Endothelial cell (in vitro differentiated cells): ENCODE measurements around the gene MAPK9. TPM values are rescaled to one million over a fixed set of nuclear protein-coding genes. Genes with fewer than 3 reads are reported as not detected.

Source experiments
- DNase-seq: peaks from one replicate; pipeline ENCODE4 v3.0.0; 2021; ENCODE audit warnings: low spot score
- H3K27ac Mint-ChIP-seq: one replicate; pipeline ENCODE4 v1.8.0; 2021; ENCODE audit warnings: mixed read lengths, inconsistent platforms; ENCODE audit not compliant: unreplicated experiment
- H3K27me3 Mint-ChIP-seq: one replicate; pipeline ENCODE4 v1.8.0; 2021; ENCODE audit warnings: mild to moderate bottlenecking, moderate library complexity, mixed read lengths, inconsistent platforms; ENCODE audit not compliant: unreplicated experiment
- H3K36me3 Mint-ChIP-seq: one replicate; pipeline ENCODE4 v1.8.0; 2021; ENCODE audit warnings: mild to moderate bottlenecking, low read depth, mixed read lengths, inconsistent platforms; ENCODE audit not compliant: unreplicated experiment
- H3K4me1 Mint-ChIP-seq: one replicate; pipeline ENCODE4 v1.8.0; 2021; ENCODE audit warnings: mild to moderate bottlenecking, mixed read lengths, inconsistent platforms; ENCODE audit not compliant: unreplicated experiment
- H3K4me3 Mint-ChIP-seq: one replicate; pipeline ENCODE4 v1.8.0; 2021; ENCODE audit warnings: mild to moderate bottlenecking, mixed read lengths, inconsistent platforms; ENCODE audit not compliant: unreplicated experiment
- H3K9me3 Mint-ChIP-seq: one replicate; pipeline ENCODE4 v1.8.0; 2021; ENCODE audit warnings: mixed read lengths, inconsistent platforms; ENCODE audit not compliant: unreplicated experiment
- CTCF ChIP-seq: fragments of 200-600 bp; sonication (generic); IDR thresholded peaks from one replicate; pipeline ENCODE4 v1.5.0; 2021; ENCODE audit warnings: antibody characterized with exemption; ENCODE audit not compliant: unreplicated experiment
- total RNA-seq: library from RNA; stranded (reverse); fragmentation: NEBNext Ultra II Directional; extraction: Animal tissue kit (Norgen Biotek cat#: 25700); gene quantifications from one replicate; pipeline ENCODE4 v1.2.1, GENCODE V29; 2021; ENCODE audit not compliant: unreplicated experiment

MAPK9 gene
- total RNA-seq, 1 donor from 2014 or later: 51.5 TPM

GRCh38 chr5:180205916-180206315 lies 86.0 kb downstream of the MAPK9 start:
- H3K36me3 Mint-ChIP-seq: no peaks in the 10 kb centered on the region
- no peak overlapping the region for H3K4me3 Mint-ChIP-seq
- peaks cover 5% of the 10 kb centered on the region for H3K4me1 Mint-ChIP-seq
- H3K27me3 Mint-ChIP-seq: peaks cover 9% of the 10 kb centered on the region
- H3K27ac Mint-ChIP-seq: no peak overlapping the region
- H3K9me3 Mint-ChIP-seq: no peaks in the 10 kb centered on the region
- no peak for DNase-seq
- TF ChIP-seq CTCF: no peak

- no peaks in the 10 kb centered on the region for H3K36me3 Mint-ChIP-seq
- DNase-seq: no peak
- no peak for TF ChIP-seq CTCF
- H3K9me3 Mint-ChIP-seq: no peaks in the 10 kb centered on the region
- H3K27ac Mint-ChIP-seq: no peak overlapping the region
- H3K27me3 Mint-ChIP-seq: peaks cover 4% of the 10 kb centered on the region
- no peak overlapping the region for H3K4me3 Mint-ChIP-seq
- peaks cover 5% of the 10 kb centered on the region for H3K4me1 Mint-ChIP-seq
These were observed 87.5 kb downstream of the MAPK9 start for GRCh38 chr5:180204276-180204819.

GRCh38 chr5:180202939-180203573 lies 88.8 kb downstream of the MAPK9 start:
- Mint-ChIP-seq H3K27me3 (peaks cover 2% of the 10 kb centered on the region), H3K4me3 (no peak overlapping the region), H3K9me3 (no peaks in the 10 kb centered on the region), H3K27ac (no peak overlapping the region), H3K4me1 (peaks cover under 1% of the 10 kb centered on the region), H3K36me3 (no peaks in the 10 kb centered on the region)
- no peak for TF ChIP-seq CTCF
- no peak for DNase-seq

GRCh38 chr5:180201051-180201987 lies 90.6 kb downstream of the MAPK9 start:
- peak; percentile 66 for DNase-seq
- no peaks in the 10 kb centered on the region for H3K4me1 Mint-ChIP-seq
- peak; percentile 83 for TF ChIP-seq CTCF
- H3K27me3 Mint-ChIP-seq: no peaks in the 10 kb centered on the region
- no peaks in the 10 kb centered on the region for H3K9me3 Mint-ChIP-seq
- no peaks in the 10 kb centered on the region for H3K36me3 Mint-ChIP-seq
- H3K27ac Mint-ChIP-seq: no peak overlapping the region
- no peak overlapping the region for H3K4me3 Mint-ChIP-seq

GRCh38 chr5:180199390-180199789 lies 92.5 kb downstream of the MAPK9 start:
- H3K4me1 Mint-ChIP-seq: no peaks in the 10 kb centered on the region
- no peak overlapping the region for H3K27ac Mint-ChIP-seq
- no peak overlapping the region for H3K4me3 Mint-ChIP-seq
- H3K9me3 Mint-ChIP-seq: no peaks in the 10 kb centered on the region
- no peak for DNase-seq
- H3K36me3 Mint-ChIP-seq: no peaks in the 10 kb centered on the region
- TF ChIP-seq CTCF: no peak
- no peaks in the 10 kb centered on the region for H3K27me3 Mint-ChIP-seq
